GM19468 (cell line): Measurements from ENCODE around the gene TMEM179.

Experiments
- ATAC-seq: cut with Tn5 transposase; IDR thresholded peaks from one replicate; pipeline ENCODE4 v1.9.1; 2021; ENCODE audit warnings: mild to moderate bottlenecking, moderate library complexity, moderate number of reproducible peaks; ENCODE audit not compliant: unreplicated experiment; ENCODE audit errors: extremely low read depth

Gene TMEM179

GRCh38 chr14:104547310-104547997 lies 57.1 kb downstream of the TMEM179 start:
- ATAC-seq, result no peak

GRCh38 chr14:104546591-104547309 lies 57.8 kb downstream of the TMEM179 start:
- no peak for ATAC-seq

- no peak for ATAC-seq
Observed at GRCh38 chr14:104545942-104546501, 58.5 kb downstream of the TMEM179 start.

DNA sequence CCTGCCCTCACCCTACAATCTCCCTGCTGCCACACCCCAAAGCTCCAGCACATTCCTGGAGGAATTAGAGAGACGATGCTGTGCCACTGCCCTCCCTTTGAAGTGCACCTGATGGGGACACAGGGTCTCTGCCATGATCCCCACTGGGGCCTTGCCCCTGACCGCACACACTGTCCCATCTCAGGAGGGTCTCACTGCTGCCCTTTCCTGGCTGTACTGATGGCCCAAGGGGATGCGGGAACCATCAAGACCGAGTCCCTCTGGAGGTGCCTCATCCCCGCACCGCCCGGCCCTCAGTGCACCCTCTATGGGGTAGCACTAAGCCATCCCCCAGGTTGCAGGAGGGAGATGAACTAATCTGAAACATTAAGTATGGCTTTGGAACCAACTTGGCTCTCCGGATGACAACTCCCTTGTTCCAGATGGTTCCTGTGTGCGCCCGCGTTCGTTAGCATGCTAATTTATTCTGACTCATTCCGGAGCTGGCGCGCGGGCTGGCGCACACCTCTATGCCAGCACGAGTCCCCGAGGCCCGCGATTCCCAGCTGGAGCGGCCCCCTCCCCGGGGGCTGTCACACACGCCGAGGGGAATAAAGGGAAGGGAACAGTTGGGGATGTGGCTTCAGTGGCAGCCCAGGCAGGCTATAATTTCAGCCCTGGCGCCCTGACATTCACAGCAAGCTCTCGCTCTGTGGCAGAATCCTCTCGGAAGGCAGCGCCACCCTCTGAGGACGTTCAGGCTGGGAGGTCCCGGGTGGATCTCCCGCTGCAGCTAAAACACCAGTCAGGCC lies 59.2 kb downstream of the TMEM179 start:
- no peak for ATAC-seq

DNA sequence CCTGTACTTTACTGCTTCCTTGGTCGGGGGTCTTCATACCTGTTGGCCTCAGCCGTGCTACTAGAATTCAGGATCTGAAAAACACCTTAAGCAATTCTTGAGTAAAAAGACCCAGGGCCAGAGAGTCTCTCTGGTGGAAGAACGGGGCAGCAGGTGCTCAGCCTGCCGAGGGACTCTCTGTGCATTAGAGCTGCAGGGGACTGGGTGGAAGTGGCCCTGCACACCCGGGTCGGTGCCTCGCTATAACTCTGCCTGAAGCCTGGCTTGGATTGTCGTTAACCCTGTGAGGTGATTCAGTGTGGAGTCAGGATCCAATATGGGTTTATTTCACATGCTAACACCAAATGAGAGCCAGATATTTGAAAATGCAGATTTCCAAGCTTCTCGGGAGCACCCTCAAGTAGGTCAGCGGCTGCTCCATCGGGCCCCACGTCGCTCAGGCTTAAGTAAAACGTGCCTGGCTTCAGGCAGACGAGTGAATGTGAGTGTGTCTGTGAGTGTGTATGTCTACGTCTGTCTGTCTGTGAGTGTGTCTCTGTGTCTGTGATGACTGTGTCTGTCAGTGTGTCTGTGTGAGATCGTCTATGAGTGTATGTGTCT lies 60.1 kb downstream of the TMEM179 start:
- no peak for ATAC-seq

GRCh38 chr14:104542871-104543830 lies 61.4 kb downstream of the TMEM179 start:
- no peak for ATAC-seq

DNA sequence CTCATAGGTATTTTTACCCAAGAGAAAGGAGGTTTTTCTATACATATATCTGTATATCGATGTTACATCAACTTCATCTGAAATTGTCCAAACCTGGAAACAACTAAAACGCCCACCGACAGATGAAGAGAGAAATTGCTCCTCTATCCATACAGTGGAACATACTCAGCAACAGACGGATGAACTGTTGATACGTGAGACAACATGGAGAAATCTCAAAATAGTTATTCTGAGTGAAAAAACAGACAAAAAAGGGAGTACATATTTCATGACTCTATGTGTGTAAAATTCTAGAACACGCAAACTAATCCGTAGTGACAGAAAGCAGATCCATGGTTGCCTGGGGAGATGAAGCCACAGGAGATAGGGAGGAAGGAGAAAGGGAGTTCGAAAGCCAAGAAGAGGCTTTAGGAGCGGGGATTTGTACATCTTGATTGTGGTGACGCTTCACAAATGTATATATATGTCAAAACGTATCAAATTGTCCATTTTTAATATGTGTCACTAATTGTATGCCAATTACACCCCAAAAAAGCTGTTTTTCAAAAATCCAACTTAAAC lies 62.6 kb downstream of the TMEM179 start:
- no peak for ATAC-seq
